Suprapubic skin (tissue), 4 donors: Measurements from ENCODE around the gene EEF1AKMT2.

Experiments used
- EP300 ChIP-seq: sonication (generic); formaldehyde crosslinking; IDR thresholded peaks from one replicate; pipeline ENCODE4 v1.6.1; 2017; ENCODE audit warnings: antibody characterized with exemption
- POLR2A ChIP-seq, 2 donors: fragments of 450-650 bp; IDR thresholded peaks; one replicate each; pipeline ENCODE4 v1.6.1; 2017; ENCODE audit warnings: antibody characterized with exemption in 2 of 2, mild to moderate bottlenecking in 2 of 2, moderate library complexity in 2 of 2
- POLR2AphosphoS5 ChIP-seq, 3 donors: sonication (generic); formaldehyde crosslinking; IDR thresholded peaks; one replicate each; pipeline ENCODE4 v1.6.1; 2017; ENCODE audit warnings: antibody characterized with exemption in 3 of 3
- TF ChIP-seq, protein P1 (sequence below), 2 donors: fragments of 200-600 bp in 1 of 2; fragments of 450-650 bp in 1 of 2; sonication (generic) in 1 of 2; IDR thresholded peaks; one replicate each; pipeline ENCODE4 v1.5.1; 2016 to 2019; ENCODE audit warnings: antibody characterized with exemption in 2 of 2, mild to moderate bottlenecking in 1 of 2, moderate library complexity in 1 of 2

GRCh38 chr10:124747745-124748144 is 43.9 kb downstream of the EEF1AKMT2 start:
- TF ChIP-seq, protein P1, sequence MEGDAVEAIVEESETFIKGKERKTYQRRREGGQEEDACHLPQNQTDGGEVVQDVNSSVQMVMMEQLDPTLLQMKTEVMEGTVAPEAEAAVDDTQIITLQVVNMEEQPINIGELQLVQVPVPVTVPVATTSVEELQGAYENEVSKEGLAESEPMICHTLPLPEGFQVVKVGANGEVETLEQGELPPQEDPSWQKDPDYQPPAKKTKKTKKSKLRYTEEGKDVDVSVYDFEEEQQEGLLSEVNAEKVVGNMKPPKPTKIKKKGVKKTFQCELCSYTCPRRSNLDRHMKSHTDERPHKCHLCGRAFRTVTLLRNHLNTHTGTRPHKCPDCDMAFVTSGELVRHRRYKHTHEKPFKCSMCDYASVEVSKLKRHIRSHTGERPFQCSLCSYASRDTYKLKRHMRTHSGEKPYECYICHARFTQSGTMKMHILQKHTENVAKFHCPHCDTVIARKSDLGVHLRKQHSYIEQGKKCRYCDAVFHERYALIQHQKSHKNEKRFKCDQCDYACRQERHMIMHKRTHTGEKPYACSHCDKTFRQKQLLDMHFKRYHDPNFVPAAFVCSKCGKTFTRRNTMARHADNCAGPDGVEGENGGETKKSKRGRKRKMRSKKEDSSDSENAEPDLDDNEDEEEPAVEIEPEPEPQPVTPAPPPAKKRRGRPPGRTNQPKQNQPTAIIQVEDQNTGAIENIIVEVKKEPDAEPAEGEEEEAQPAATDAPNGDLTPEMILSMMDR (IDR thresholded peaks at IDR 0.05) = no peak
- TF ChIP-seq EP300 (no peak), POLR2A (IDR thresholded peaks at IDR 0.05) (no peak), POLR2AphosphoS5 (IDR thresholded peaks at IDR 0.05) (no peak)
